ENCODE measurements around the gene ACP3. TPM values are rescaled to one million over a fixed set of nuclear protein-coding genes. Genes with fewer than 3 reads are reported as not detected.
"Not testable (repeated sequence)": the region's sequence is repeated elsewhere in the genome, so short reads cannot be mapped to it uniquely, and the experiment has no call there.

Gene ACP3
- total RNA-seq, 1 donor from 2014 or later: 1.3 TPM

- Histone ChIP-seq H3K27me3 (ENCODE audit: low read depth) (no peaks in the 10 kb centered on the region), H3K36me3 (no peaks in the 10 kb centered on the region), H3K27ac (replicated peaks) (no peak overlapping the region), H3K4me3 (no peak overlapping the region), H3K9me3 (replicated peaks) (peaks cover 16% of the 10 kb centered on the region), H3K4me1 (no peaks in the 10 kb centered on the region)
- intact Hi-C loops (cut with micrococcal nuclease): no loop called here
- DNase-seq: no peak
- TF ChIP-seq CTCF (IDR thresholded peaks at IDR 0.05; ENCODE audit: borderline replicate concordance): no peak
Measured at GRCh38 chr3:132288357-132288756, 28.9 kb upstream of the ACP3 start.

- H3K36me3 ChIP-seq: no peaks in the 10 kb centered on the region
- H3K27ac ChIP-seq (replicated peaks): no peak overlapping the region
- H3K4me3 ChIP-seq: no peak overlapping the region
- H3K27me3 ChIP-seq (ENCODE audit: low read depth): no peaks in the 10 kb centered on the region
- H3K4me1 ChIP-seq: no peaks in the 10 kb centered on the region
- H3K9me3 ChIP-seq (replicated peaks): peaks cover 16% of the 10 kb centered on the region
- no peak for TF ChIP-seq CTCF (IDR thresholded peaks at IDR 0.05; ENCODE audit: borderline replicate concordance)
- DNase-seq: no peak
- intact Hi-C loops (cut with micrococcal nuclease): no loop called here
Measured at GRCh38 chr3:132289316-132289715, 27.9 kb upstream of the ACP3 start.

GRCh38 chr3:132290833-132291232 lies 26.4 kb upstream of the ACP3 start:
- Histone ChIP-seq H3K4me1 (no peaks in the 10 kb centered on the region), H3K36me3 (no peaks in the 10 kb centered on the region), H3K9me3 (replicated peaks) (peaks cover 16% of the 10 kb centered on the region), H3K27me3 (ENCODE audit: low read depth) (no peaks in the 10 kb centered on the region), H3K4me3 (no peak overlapping the region), H3K27ac (replicated peaks) (no peak overlapping the region)
- DNase-seq: no peak
- intact Hi-C loops (cut with micrococcal nuclease): no loop called here
- TF ChIP-seq CTCF (IDR thresholded peaks at IDR 0.05; ENCODE audit: borderline replicate concordance): no peak

GRCh38 chr3:132292042-132292441 lies 25.2 kb upstream of the ACP3 start:
- H3K4me3 ChIP-seq: no peak overlapping the region
- H3K4me1 ChIP-seq: no peaks in the 10 kb centered on the region
- TF ChIP-seq CTCF (IDR thresholded peaks at IDR 0.05; ENCODE audit: borderline replicate concordance): no peak
- no peaks in the 10 kb centered on the region for H3K27me3 ChIP-seq (ENCODE audit: low read depth)
- DNase-seq: no peak
- H3K27ac ChIP-seq (replicated peaks): no peak overlapping the region
- intact Hi-C loops (cut with micrococcal nuclease): no loop called here
- no peaks in the 10 kb centered on the region for H3K36me3 ChIP-seq
- peaks cover 16% of the 10 kb centered on the region for H3K9me3 ChIP-seq (replicated peaks)

GRCh38 chr3:132293251-132293650 lies 24.0 kb upstream of the ACP3 start:
- H3K36me3 ChIP-seq: no peaks in the 10 kb centered on the region
- intact Hi-C loops (cut with micrococcal nuclease): no loop called here
- no peak overlapping the region for H3K27ac ChIP-seq (replicated peaks)
- DNase-seq: no peak
- TF ChIP-seq CTCF (IDR thresholded peaks at IDR 0.05; ENCODE audit: borderline replicate concordance): no peak
- peaks cover 7% of the 10 kb centered on the region for H3K9me3 ChIP-seq (replicated peaks)
- H3K4me1 ChIP-seq: no peaks in the 10 kb centered on the region
- no peaks in the 10 kb centered on the region for H3K27me3 ChIP-seq (ENCODE audit: low read depth)
- H3K4me3 ChIP-seq: no peak overlapping the region

GRCh38 chr3:132294906-132295305 lies 22.3 kb upstream of the ACP3 start:
- no peaks in the 10 kb centered on the region for H3K9me3 ChIP-seq (replicated peaks)
- TF ChIP-seq CTCF (IDR thresholded peaks at IDR 0.05; ENCODE audit: borderline replicate concordance): no peak
- no peaks in the 10 kb centered on the region for H3K4me1 ChIP-seq
- no peaks in the 10 kb centered on the region for H3K36me3 ChIP-seq
- H3K27me3 ChIP-seq (ENCODE audit: low read depth): no peaks in the 10 kb centered on the region
- no peak overlapping the region for H3K27ac ChIP-seq (replicated peaks)
- no peak for DNase-seq
- intact Hi-C loops (cut with micrococcal nuclease): no loop called here
- no peak overlapping the region for H3K4me3 ChIP-seq

GRCh38 chr3:132303336-132304201 lies 13.6 kb upstream of the ACP3 start:
- H3K27me3 ChIP-seq (ENCODE audit: low read depth); H3K27ac ChIP-seq (replicated peaks); H3K36me3 ChIP-seq; intact Hi-C loops (cut with micrococcal nuclease); H3K9me3 ChIP-seq (replicated peaks); H3K4me1 ChIP-seq; DNase-seq; H3K4me3 ChIP-seq: not testable (repeated sequence)

- H3K4me3 ChIP-seq; DNase-seq; H3K27me3 ChIP-seq (ENCODE audit: low read depth); H3K4me1 ChIP-seq; H3K27ac ChIP-seq (replicated peaks); H3K9me3 ChIP-seq (replicated peaks); intact Hi-C loops (cut with micrococcal nuclease); H3K36me3 ChIP-seq: not testable (repeated sequence)
Measured at GRCh38 chr3:132304351-132304750, 12.9 kb upstream of the ACP3 start.

Data from left ventricle myocardium inferior (tissue), 1 donor.